HL-60 (cell line): ENCODE data around the gene ACHE.

ENCODE experiments used
- GABPA ChIP-seq: IDR thresholded peaks from 2 replicates; pipeline ENCODE4 v1.6.1; 2012; ENCODE audit warnings: low read depth
- POLR2AphosphoS5 ChIP-seq: IDR thresholded peaks from 2 replicates; pipeline ENCODE4 v1.6.1; 2012; ENCODE audit warnings: low read depth
- SPI1 ChIP-seq: IDR thresholded peaks from 2 replicates; pipeline ENCODE4 v1.6.1; 2012; ENCODE audit warnings: low read depth, mild to moderate bottlenecking, borderline replicate concordance
- TF ChIP-seq, protein P1 (sequence below): IDR thresholded peaks from one replicate; pipeline ENCODE4 v1.5.1; 2011; ENCODE audit warnings: low read length, control low read depth, inconsistent platforms; ENCODE audit not compliant: insufficient read depth
- TF ChIP-seq, protein P2 (sequence below): IDR thresholded peaks from 2 replicates; pipeline ENCODE4 v1.6.1; 2012; ENCODE audit warnings: low read depth; ENCODE audit not compliant: insufficient replicate concordance

DNA sequence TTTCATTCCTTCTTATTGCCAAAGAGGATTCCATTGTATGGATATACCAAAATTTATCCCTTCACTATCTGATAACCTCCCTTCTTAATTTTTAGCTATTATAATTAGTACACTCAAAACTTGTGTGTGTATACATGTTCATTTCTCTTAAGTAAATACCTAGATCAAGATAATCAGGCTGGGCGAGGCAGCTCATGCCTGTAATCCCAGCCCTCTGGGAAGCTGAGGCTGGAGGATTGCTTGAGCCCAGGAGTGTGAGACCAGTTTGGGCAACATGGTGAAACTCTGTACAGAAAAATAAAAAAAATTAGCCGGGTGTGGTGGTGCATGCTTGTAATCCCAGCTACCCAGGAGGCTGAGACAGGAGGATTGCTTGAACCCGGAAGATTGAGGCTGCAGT, 15.8 kb upstream of the ACHE start:
- TF ChIP-seq, protein P1, sequence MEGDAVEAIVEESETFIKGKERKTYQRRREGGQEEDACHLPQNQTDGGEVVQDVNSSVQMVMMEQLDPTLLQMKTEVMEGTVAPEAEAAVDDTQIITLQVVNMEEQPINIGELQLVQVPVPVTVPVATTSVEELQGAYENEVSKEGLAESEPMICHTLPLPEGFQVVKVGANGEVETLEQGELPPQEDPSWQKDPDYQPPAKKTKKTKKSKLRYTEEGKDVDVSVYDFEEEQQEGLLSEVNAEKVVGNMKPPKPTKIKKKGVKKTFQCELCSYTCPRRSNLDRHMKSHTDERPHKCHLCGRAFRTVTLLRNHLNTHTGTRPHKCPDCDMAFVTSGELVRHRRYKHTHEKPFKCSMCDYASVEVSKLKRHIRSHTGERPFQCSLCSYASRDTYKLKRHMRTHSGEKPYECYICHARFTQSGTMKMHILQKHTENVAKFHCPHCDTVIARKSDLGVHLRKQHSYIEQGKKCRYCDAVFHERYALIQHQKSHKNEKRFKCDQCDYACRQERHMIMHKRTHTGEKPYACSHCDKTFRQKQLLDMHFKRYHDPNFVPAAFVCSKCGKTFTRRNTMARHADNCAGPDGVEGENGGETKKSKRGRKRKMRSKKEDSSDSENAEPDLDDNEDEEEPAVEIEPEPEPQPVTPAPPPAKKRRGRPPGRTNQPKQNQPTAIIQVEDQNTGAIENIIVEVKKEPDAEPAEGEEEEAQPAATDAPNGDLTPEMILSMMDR: no peak
- TF ChIP-seq, protein P2, sequence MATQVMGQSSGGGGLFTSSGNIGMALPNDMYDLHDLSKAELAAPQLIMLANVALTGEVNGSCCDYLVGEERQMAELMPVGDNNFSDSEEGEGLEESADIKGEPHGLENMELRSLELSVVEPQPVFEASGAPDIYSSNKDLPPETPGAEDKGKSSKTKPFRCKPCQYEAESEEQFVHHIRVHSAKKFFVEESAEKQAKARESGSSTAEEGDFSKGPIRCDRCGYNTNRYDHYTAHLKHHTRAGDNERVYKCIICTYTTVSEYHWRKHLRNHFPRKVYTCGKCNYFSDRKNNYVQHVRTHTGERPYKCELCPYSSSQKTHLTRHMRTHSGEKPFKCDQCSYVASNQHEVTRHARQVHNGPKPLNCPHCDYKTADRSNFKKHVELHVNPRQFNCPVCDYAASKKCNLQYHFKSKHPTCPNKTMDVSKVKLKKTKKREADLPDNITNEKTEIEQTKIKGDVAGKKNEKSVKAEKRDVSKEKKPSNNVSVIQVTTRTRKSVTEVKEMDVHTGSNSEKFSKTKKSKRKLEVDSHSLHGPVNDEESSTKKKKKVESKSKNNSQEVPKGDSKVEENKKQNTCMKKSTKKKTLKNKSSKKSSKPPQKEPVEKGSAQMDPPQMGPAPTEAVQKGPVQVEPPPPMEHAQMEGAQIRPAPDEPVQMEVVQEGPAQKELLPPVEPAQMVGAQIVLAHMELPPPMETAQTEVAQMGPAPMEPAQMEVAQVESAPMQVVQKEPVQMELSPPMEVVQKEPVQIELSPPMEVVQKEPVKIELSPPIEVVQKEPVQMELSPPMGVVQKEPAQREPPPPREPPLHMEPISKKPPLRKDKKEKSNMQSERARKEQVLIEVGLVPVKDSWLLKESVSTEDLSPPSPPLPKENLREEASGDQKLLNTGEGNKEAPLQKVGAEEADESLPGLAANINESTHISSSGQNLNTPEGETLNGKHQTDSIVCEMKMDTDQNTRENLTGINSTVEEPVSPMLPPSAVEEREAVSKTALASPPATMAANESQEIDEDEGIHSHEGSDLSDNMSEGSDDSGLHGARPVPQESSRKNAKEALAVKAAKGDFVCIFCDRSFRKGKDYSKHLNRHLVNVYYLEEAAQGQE: no peak
- TF ChIP-seq POLR2AphosphoS5 (no peak), SPI1 (no peak), GABPA (no peak)
